IMR-90 (cell line): ENCODE measurements around the gene AHCTF1. TPM values are rescaled to one million over a fixed set of nuclear protein-coding genes. Genes with fewer than 3 reads are reported as not detected.

Experiments used
- ATAC-seq: fragments of 200-7000 bp; cut with Tn5 transposase; 2 replicates; pipeline ENCODE4 v1.9.1; 2020; ENCODE audit warnings: low read depth, mild to moderate bottlenecking, moderate library complexity
- BruUV-seq: library from RNA; stranded (reverse); fragments of 400-500 nt; replicated peaks from 2 replicates; lab custom pipeline; 2021; lab: Mats Ljungman, UMichigan
- CTCF ChIA-PET: fragments of 300-600 bp; formaldehyde crosslinking; extraction: SDS; loops from one replicate; lab custom pipeline; 2021; ENCODE audit warnings: antibody characterized with exemption; lab: Yijun Ruan, JAX
- POLR2A ChIA-PET: fragments of 300-600 bp; sonication (Branson Sonifier 250); formaldehyde crosslinking; loops from one replicate; lab custom pipeline; 2022; ENCODE audit warnings: antibody characterized with exemption; ENCODE audit not compliant: unreplicated experiment; lab: Charles Lee
- DNase-seq: peaks from one replicate; pipeline ENCODE4 v3.0.0; 2013
- H2AFZ ChIP-seq: replicated peaks from 2 replicates; pipeline ENCODE3; 2013; ENCODE audit warnings: low read length, mild to moderate bottlenecking; ENCODE audit not compliant: poor library complexity
- H2AK5ac ChIP-seq: 2 replicates; pipeline ENCODE4 v1.6.1; 2013; ENCODE audit warnings: low read depth, low read length, inconsistent platforms
- H2AK9ac ChIP-seq: replicated peaks from 2 replicates; pipeline ENCODE3; 2013; ENCODE audit warnings: mild to moderate bottlenecking, low read depth, low read length, moderate library complexity; ENCODE audit not compliant: poor library complexity
- H2BK120ac ChIP-seq: 2 replicates; pipeline ENCODE4 v1.6.1; 2013; ENCODE audit warnings: low read depth, low read length, inconsistent platforms
- H2BK15ac ChIP-seq: 3 replicates; pipeline ENCODE4 v1.6.1; 2013; ENCODE audit warnings: low read depth, low read length, inconsistent platforms
- H2BK20ac ChIP-seq: 2 replicates; pipeline ENCODE4 v1.6.1; 2013; ENCODE audit warnings: low read depth, mild to moderate bottlenecking, inconsistent platforms, low read length, moderate library complexity
- H2BK5ac ChIP-seq: 2 replicates; pipeline ENCODE4 v1.6.1; 2013; ENCODE audit warnings: mild to moderate bottlenecking, low read depth, low read length, inconsistent platforms; ENCODE audit not compliant: poor library complexity, severe bottlenecking
- H3K14ac ChIP-seq: replicated peaks from 2 replicates; pipeline ENCODE4 v1.6.1; 2013; ENCODE audit warnings: low read depth, low read length, inconsistent platforms
- H3K18ac ChIP-seq: 2 replicates; pipeline ENCODE4 v1.6.1; 2013; ENCODE audit warnings: low read depth, low read length, control low read depth
- H3K23ac ChIP-seq: 2 replicates; pipeline ENCODE4 v1.6.1; 2013; ENCODE audit warnings: low read depth, low read length, inconsistent platforms
- H3K27ac ChIP-seq: 2 replicates; pipeline ENCODE4 v1.5.1; 2013; ENCODE audit warnings: mild to moderate bottlenecking, control low read depth, low read length; ENCODE audit not compliant: insufficient read depth
- H3K27me3 ChIP-seq: 2 replicates; pipeline ENCODE4 v1.6.1; 2013; ENCODE audit warnings: low read length; ENCODE audit not compliant: control insufficient read depth, insufficient read depth
- H3K36me3 ChIP-seq: 2 replicates; pipeline ENCODE4 v1.6.1; 2013; ENCODE audit warnings: low read length, mixed read lengths; ENCODE audit not compliant: control insufficient read depth, insufficient read depth
- H3K4ac ChIP-seq: 2 replicates; pipeline ENCODE4 v1.6.1; 2013; ENCODE audit warnings: low read depth, low read length, inconsistent platforms
- H3K4me1 ChIP-seq: 2 replicates; pipeline ENCODE4 v1.6.1; 2013; ENCODE audit warnings: low read length, mixed read lengths; ENCODE audit not compliant: control insufficient read depth, insufficient read depth
- H3K4me2 ChIP-seq: 2 replicates; pipeline ENCODE4 v1.6.1; 2013; ENCODE audit warnings: low read depth, mild to moderate bottlenecking, control low read depth, low read length, moderate library complexity
- H3K4me3 ChIP-seq: 2 replicates; pipeline ENCODE4 v1.5.1; 2013; ENCODE audit warnings: low read depth, mild to moderate bottlenecking, control low read depth, low read length, moderate library complexity; ENCODE audit not compliant: insufficient read depth
- H3K56ac ChIP-seq: 2 replicates; pipeline ENCODE4 v1.6.1; 2013; ENCODE audit warnings: low read length, inconsistent platforms; ENCODE audit not compliant: insufficient read depth; ENCODE audit errors: extremely low read depth
- H3K79me1 ChIP-seq, 2 experiments: 2 replicates each; pipeline ENCODE4 v1.6.1; 2013; ENCODE audit warnings: low read length in 2 of 2, inconsistent platforms in 1 of 2, low read depth in 1 of 2
- H3K9ac ChIP-seq: 2 replicates; pipeline ENCODE4 v1.6.1; 2013; ENCODE audit warnings: low read depth, low read length, control low read depth
- H3K9me1 ChIP-seq: 2 replicates; pipeline ENCODE4 v1.6.1; 2013; ENCODE audit warnings: low read length, inconsistent platforms; ENCODE audit not compliant: insufficient read depth
- H3K9me3 ChIP-seq: 2 replicates; pipeline ENCODE4 v1.6.1; 2013; ENCODE audit warnings: low read length; ENCODE audit not compliant: control insufficient read depth, insufficient read depth
- H4K20me1 ChIP-seq: 2 replicates; pipeline ENCODE4 v1.6.1; 2013; ENCODE audit warnings: low read length, inconsistent platforms; ENCODE audit not compliant: insufficient read depth
- H4K5ac ChIP-seq: 2 replicates; pipeline ENCODE4 v1.6.1; 2013; ENCODE audit warnings: mild to moderate bottlenecking, low read depth, low read length, control low read depth
- H4K8ac ChIP-seq, 2 experiments: 2 replicates each; pipeline ENCODE4 v1.6.1; 2013; ENCODE audit warnings: low read depth in 2 of 2, low read length in 2 of 2, control low read depth in 1 of 2, inconsistent platforms in 1 of 2
- H4K91ac ChIP-seq: 2 replicates; pipeline ENCODE4 v1.6.1; 2013; ENCODE audit warnings: low read depth, low read length, inconsistent platforms; ENCODE audit not compliant: insufficient read depth
- ELK1 ChIP-seq: fragments of 150-350 bp; IDR thresholded peaks from 2 replicates; pipeline ENCODE4 v1.6.1; 2016; ENCODE audit warnings: low read depth, mild to moderate bottlenecking, low read length, moderate library complexity, borderline replicate concordance
- MAFK ChIP-seq: IDR thresholded peaks from 2 replicates; pipeline ENCODE4 v1.6.1; 2012; ENCODE audit warnings: low read depth, low read length, improper control_type of control experiment
- MAZ ChIP-seq: IDR thresholded peaks from 2 replicates; pipeline ENCODE4 v1.6.1; 2012; ENCODE audit warnings: low read depth, mild to moderate bottlenecking, low read length, improper control_type of control experiment, moderate library complexity, borderline replicate concordance
- POLR2A ChIP-seq: IDR thresholded peaks from 2 replicates; pipeline ENCODE4 v1.6.1; 2012; ENCODE audit warnings: mild to moderate bottlenecking, low read depth, low read length
- WGBS, 2 experiments: methylation state at CpG; one replicate each; pipeline versions ENCODE4 v1.1.5 to v1.1.7; 2013; ENCODE audit warnings: missing lambda C conversion rate in 2 of 2; ENCODE audit not compliant: insufficient read length in 1 of 2; ENCODE audit errors: extremely low coverage in 2 of 2; 5-methylcytosine and 5-hydroxymethylcytosine counted together
- dilution Hi-C: fragments of 300-500 bp; cut with HindIII; formaldehyde crosslinking; loops from one replicate; pipeline ENCODE4 v1.14.3; 2018; ENCODE audit warnings: low sequenced_read_pairs; ENCODE audit not compliant: unreplicated experiment
- in situ Hi-C: fragments of 300-500 bp; cut with MboI; formaldehyde crosslinking; loops from 3 replicates; pipeline ENCODE4 v1.14.3; 2019; ENCODE audit warnings: low sequenced_read_pairs, inconsistent platforms, mixed read lengths
- intact Hi-C: fragments of 100-400 bp; cut with micrococcal nuclease; formaldehyde crosslinking; loops from 2 replicates; pipeline ENCODE4 v1.10.0; 2022
- polyA plus RNA-seq, 3 experiments: library from polyadenylated mRNA; depleted of rRNA; stranded (reverse); fragments of >200 nt; gene quantifications; 2 replicates each; pipeline ENCODE4 v1.2.3, GENCODE V29; 2012; ENCODE audit warnings: low replicate concordance in 1 of 3
- total RNA-seq: library from RNA; depleted of rRNA; stranded (reverse); fragments of >200 nt; gene quantifications from 2 replicates; pipeline ENCODE4 v1.2.3, GENCODE V29; 2012
- TF ChIP-seq, protein P1 (sequence below): conservative IDR thresholded peaks from 2 replicates; pipeline ENCODE4 v1.5.1; 2012; ENCODE audit warnings: mild to moderate bottlenecking, low read depth, low read length, improper control_type of control experiment

The AHCTF1 gene
- total and polyA plus RNA-seq, 2 of the 4 experiments (the other 2 are of a cell fraction) = 8.9 to 29.0 TPM

- TF ChIP-seq ELK1 = no peak
These were observed 56.4 kb downstream of the AHCTF1 start (continued) for GRCh38 chr1:246875041-246876026.

DNA sequence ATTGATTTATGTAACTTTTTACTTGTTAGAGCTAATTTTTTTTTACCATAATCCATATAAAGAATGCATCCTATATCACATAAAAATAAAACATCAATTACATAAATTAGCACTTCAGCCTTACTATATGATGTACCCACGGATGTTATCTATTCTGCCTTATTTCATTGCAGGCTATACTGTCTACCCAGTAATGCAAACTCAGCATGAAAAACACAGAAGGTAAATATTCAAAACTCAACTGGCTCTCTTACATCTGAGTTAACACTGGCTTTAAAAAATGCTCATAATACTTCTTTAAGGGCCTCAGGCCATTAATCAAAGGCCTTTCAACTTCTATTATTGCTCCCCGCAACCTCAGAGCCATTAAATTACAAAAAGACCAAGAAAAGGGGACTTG lies 65.8 kb downstream of the AHCTF1 start:
- peaks cover 19% of the 10 kb centered on the region for H3K36me3 ChIP-seq

More for the DNA sequence above, 65.8 kb downstream of the AHCTF1 start:
- DNase-seq = no peak
- TF ChIP-seq MAZ = no peak
- no peak for TF ChIP-seq POLR2A
- TF ChIP-seq MAFK = peak; percentile 56
- TF ChIP-seq, protein P1, sequence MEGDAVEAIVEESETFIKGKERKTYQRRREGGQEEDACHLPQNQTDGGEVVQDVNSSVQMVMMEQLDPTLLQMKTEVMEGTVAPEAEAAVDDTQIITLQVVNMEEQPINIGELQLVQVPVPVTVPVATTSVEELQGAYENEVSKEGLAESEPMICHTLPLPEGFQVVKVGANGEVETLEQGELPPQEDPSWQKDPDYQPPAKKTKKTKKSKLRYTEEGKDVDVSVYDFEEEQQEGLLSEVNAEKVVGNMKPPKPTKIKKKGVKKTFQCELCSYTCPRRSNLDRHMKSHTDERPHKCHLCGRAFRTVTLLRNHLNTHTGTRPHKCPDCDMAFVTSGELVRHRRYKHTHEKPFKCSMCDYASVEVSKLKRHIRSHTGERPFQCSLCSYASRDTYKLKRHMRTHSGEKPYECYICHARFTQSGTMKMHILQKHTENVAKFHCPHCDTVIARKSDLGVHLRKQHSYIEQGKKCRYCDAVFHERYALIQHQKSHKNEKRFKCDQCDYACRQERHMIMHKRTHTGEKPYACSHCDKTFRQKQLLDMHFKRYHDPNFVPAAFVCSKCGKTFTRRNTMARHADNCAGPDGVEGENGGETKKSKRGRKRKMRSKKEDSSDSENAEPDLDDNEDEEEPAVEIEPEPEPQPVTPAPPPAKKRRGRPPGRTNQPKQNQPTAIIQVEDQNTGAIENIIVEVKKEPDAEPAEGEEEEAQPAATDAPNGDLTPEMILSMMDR = no peak
- Histone ChIP-seq H2AK9ac (no peak overlapping the region), H3K79me1 (peaks cover 5 to 7% of the 10 kb centered on the region in 2 experiments), H3K4me3 (no peak overlapping the region), H2BK120ac (no peak overlapping the region), H3K9ac (no peak overlapping the region), H2AK5ac (no peak overlapping the region), H4K91ac (no peak overlapping the region), H3K18ac (no peak overlapping the region), H2BK15ac (no peak overlapping the region), H3K14ac (no peak overlapping the region), H3K4me1 (no peaks in the 10 kb centered on the region), H4K20me1 (no peaks in the 10 kb centered on the region), H3K9me1 (no peaks in the 10 kb centered on the region), H3K56ac (no peak overlapping the region), H2AFZ (no peak overlapping the region), H3K27me3 (no peaks in the 10 kb centered on the region), H3K4me2 (no peak overlapping the region), H4K5ac (no peak overlapping the region), H3K27ac (no peak overlapping the region), H2BK20ac (no peak overlapping the region), H4K8ac (no peak overlapping the region), H2BK5ac (no peak overlapping the region), H3K23ac (no peak overlapping the region), H3K9me3 (no peaks in the 10 kb centered on the region), H3K4ac (no peak overlapping the region)
- 100% methylated on average over 1 of the region's 2 CpGs; no CpG with 5 or more reads in 1 of the 2 experiments for WGBS, 2 experiments
- dilution Hi-C loops (no loop called here), in situ Hi-C loops (no loop called here), intact Hi-C loops (no loop called here)
- ChIA-PET POLR2A (no interaction called here), CTCF (no interaction called here)
- BruUV-seq = no TSS peak
- ATAC-seq = no peak
